Activated CD4-positive, alpha-beta T cell treated with anti-CD3 and anti-CD28 coated beads, Interleukin-2, amount 10 ng/mL, durations not matched to agents 24 days and 14 days (primary cell): ENCODE measurements around the gene XIST. TPM values are rescaled to one million over a fixed set of nuclear protein-coding genes. Genes with fewer than 3 reads are reported as not detected.
"Not testable (repeated sequence)": the region's sequence is repeated elsewhere in the genome, so short reads cannot be mapped to it uniquely, and the experiment has no call there.

ENCODE experiments used
- DNase-seq: peaks from one replicate; pipeline ENCODE4 v3.0.0; 2022
- H3K27ac Mint-ChIP-seq: one replicate; pipeline ENCODE4 v1.8.0; 2022; ENCODE audit warnings: mild to moderate bottlenecking, mixed read lengths
- H3K27me3 Mint-ChIP-seq: one replicate; pipeline ENCODE4 v1.8.0; 2022; ENCODE audit warnings: mixed read lengths
- H3K36me3 Mint-ChIP-seq: one replicate; pipeline ENCODE4 v1.8.0; 2022; ENCODE audit warnings: low read depth, mild to moderate bottlenecking, mixed read lengths
- H3K4me1 Mint-ChIP-seq: one replicate; pipeline ENCODE4 v1.8.0; 2021; ENCODE audit warnings: mixed read lengths
- H3K4me3 Mint-ChIP-seq: one replicate; pipeline ENCODE4 v1.8.0; 2022; ENCODE audit warnings: mild to moderate bottlenecking, moderate library complexity, mixed read lengths
- H3K9me3 Mint-ChIP-seq: one replicate; pipeline ENCODE4 v1.8.0; 2021; ENCODE audit warnings: mixed read lengths
- intact Hi-C: fragments of 100-400 bp; cut with micrococcal nuclease; formaldehyde crosslinking; loops from one replicate; pipeline ENCODE4 v1.15.1; 2023
- total RNA-seq: library from RNA; stranded (reverse); gene quantifications from 2 replicates; pipeline ENCODE4 v1.2.3, GENCODE V29; 2022

XIST gene
- total RNA-seq, 1 donor from 2014 or later, result not detected

DNA sequence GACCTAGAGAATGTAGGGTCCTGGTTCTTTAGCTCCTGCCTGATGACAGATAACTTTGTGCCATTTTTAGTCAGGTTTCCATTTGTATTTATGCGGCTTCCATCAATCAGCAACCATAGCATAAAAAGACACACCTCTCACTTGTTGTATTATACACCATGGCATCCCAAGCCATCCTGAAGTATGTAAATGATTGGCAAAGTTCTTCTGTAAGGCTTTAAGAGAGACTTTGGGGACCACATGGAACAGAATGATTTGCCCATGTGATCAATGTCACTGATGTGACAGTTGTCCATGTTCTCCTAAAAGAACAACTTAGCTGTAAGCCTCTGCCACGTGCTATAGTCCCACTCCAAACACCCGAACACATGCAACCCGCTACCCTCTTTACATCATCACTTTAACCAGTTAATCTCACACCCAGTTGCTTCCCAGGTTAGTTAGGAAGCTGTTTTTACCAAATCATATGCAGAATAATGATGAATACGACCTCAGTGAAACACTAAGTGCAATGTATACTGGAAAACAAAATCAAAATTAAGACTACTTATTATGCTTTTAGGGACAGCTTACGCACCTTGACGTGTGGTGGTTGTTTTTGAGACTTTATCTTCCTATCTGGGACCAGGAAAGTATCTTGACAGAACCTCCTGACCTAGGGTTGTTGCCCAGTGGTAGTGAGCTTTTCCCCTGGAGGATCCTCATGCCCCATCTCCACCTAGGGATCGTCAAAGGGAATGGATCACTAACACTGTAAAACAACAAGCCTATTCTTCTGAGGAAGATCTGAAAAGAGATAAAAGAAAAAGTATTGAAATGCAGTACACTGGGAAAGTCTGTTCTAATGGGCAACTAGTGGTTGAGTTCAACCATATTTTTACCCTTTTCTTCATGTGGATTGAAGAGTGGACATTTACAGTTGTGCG lies 21.8 kb downstream of the XIST start:
- Mint-ChIP-seq H3K27me3 (no peaks in the 10 kb centered on the region), H3K36me3 (no peaks in the 10 kb centered on the region), H3K4me3 (no peak overlapping the region), H3K9me3 (no peaks in the 10 kb centered on the region), H3K27ac (peak overlapping the region; percentile 43), H3K4me1 (no peaks in the 10 kb centered on the region)
- DNase-seq, result no peak
- intact Hi-C loops, result no loop called here

DNA sequence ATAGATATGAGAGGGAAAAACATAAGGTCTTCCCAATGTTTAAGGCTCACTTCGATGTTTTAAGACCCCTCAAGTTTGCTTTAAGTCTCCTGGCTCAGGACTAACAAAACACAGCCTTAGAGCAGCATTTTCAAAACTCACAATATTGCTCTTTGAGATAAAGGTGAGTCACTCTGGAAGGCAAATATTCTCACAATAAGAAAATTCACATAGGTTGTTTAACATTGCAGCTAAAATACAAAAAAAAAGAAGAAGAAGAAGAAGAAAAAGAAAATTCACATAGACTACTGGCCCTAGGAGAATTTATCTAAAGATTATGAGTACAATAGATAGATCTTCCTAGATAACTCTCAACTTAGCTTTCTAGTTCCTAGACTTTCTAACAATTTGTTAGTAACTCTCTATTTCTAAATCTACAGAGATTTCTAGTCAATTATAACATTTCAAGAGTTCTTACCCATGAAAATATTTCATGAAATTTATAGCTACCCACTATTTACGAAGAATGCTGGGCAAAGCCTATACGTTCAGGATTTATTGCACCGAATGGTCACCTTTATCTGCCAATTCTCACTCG lies 22.5 kb downstream of the XIST start:
- intact Hi-C loops, result no loop called here
- no peaks in the 10 kb centered on the region for H3K27me3 Mint-ChIP-seq
- no peak overlapping the region for H3K27ac Mint-ChIP-seq
- no peaks in the 10 kb centered on the region for H3K36me3 Mint-ChIP-seq
- H3K9me3 Mint-ChIP-seq, result no peaks in the 10 kb centered on the region
- no peak overlapping the region for H3K4me3 Mint-ChIP-seq
- no peaks in the 10 kb centered on the region for H3K4me1 Mint-ChIP-seq
- no peak for DNase-seq

DNA sequence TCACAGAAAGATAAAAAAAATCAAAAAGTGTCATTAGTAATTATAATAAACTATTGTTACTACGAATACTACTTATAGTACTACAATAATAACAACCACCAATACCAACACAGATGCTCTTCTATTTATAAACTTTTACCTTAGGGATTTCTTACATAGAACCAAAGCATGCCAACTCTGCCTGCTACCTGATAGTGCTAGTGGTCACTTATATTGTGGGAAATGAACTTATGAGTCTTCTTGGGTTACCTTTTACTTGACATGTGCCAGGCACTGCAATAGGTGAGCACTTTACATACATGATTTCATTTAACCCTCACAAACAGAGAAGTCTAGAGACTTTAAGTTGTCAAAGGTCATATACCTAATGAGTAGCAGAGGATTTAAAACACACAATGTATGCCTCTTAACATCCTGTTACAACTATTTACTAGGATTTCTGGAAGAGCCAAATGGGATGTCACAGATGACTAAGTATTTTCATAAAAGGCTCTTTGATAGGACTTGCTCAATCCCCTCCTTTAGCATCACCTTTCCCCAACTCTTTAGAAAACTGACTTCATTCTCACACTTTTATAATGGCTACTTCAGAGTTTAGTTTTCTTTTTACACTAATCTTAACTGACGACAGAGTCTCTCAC lies 24.3 kb downstream of the XIST start:
- DNase-seq, result no peak
- intact Hi-C loops, result no loop called here
- H3K4me1 Mint-ChIP-seq, result no peaks in the 10 kb centered on the region
- no peak overlapping the region for H3K4me3 Mint-ChIP-seq
- no peak overlapping the region for H3K27ac Mint-ChIP-seq
- H3K36me3 Mint-ChIP-seq, result no peaks in the 10 kb centered on the region
- no peaks in the 10 kb centered on the region for H3K9me3 Mint-ChIP-seq
- no peaks in the 10 kb centered on the region for H3K27me3 Mint-ChIP-seq

DNA sequence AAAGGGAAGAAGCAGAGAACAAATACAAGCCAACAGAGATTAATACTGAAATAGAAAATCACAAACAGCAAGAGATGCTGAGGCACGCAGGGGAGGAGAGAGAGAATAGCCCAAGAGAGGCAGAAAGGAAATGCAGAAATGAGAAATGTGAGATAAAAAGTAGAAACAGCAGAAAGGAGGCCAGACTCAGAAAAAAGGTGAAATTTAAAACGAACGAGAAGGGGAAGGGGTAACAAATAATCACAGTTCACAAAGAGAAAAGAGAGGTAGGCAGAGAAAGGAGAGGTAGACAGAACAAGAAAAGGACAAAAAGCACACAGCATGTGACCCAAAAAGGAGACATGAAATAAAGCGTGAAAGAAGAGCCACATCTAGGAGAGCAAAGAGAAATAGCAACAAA lies 25.1 kb downstream of the XIST start:
- Mint-ChIP-seq H3K27ac (no peak overlapping the region), H3K9me3 (no peaks in the 10 kb centered on the region), H3K27me3 (no peaks in the 10 kb centered on the region), H3K36me3 (no peaks in the 10 kb centered on the region), H3K4me3 (no peak overlapping the region), H3K4me1 (no peaks in the 10 kb centered on the region)
- intact Hi-C loops, result no loop called here
- DNase-seq, result no peak

DNA sequence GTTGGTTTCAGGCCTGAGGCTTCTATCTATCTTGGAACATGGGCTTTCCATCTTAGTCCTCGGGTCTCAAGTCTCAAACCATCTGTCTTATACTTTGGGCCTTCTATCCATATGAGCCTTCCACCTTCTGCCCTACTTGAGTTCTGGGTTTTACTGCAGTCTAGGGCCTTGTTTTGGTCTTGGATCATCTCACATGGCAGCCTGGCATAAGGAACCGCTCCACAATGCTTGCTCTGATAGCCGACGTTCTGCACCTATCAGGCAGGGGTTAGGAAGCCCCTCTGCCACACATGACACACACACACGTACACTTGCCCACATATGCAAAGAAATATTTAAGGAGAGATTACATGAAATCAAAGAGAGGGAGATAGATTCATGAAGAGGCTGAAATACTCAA lies 25.5 kb downstream of the XIST start:
- intact Hi-C loops, result no loop called here
- DNase-seq, result no peak
- H3K4me1 Mint-ChIP-seq, result no peaks in the 10 kb centered on the region
- H3K4me3 Mint-ChIP-seq, result no peak overlapping the region
- no peaks in the 10 kb centered on the region for H3K9me3 Mint-ChIP-seq
- no peaks in the 10 kb centered on the region for H3K27me3 Mint-ChIP-seq
- no peak overlapping the region for H3K27ac Mint-ChIP-seq
- H3K36me3 Mint-ChIP-seq, result no peaks in the 10 kb centered on the region

DNA sequence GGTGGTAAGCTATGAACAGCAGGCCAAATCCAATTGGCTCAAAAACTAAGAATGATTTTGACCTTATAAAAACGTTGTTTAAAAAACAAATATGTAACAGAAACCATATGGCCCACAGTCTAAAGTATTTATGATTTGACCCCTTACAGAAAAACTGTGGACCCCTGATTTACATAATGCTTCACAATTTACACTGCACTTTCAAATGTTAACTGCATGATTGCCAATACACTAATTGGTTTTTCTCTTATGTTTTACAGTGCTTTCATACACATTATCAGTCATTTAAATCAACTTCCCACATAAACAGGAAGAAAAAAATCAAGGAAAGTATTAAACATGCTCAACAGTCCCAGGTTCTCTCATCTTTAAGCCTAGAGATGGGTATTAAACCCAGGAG lies 26.9 kb downstream of the XIST start:
- no peaks in the 10 kb centered on the region for H3K27me3 Mint-ChIP-seq
- intact Hi-C loops, result no loop called here

DNA sequence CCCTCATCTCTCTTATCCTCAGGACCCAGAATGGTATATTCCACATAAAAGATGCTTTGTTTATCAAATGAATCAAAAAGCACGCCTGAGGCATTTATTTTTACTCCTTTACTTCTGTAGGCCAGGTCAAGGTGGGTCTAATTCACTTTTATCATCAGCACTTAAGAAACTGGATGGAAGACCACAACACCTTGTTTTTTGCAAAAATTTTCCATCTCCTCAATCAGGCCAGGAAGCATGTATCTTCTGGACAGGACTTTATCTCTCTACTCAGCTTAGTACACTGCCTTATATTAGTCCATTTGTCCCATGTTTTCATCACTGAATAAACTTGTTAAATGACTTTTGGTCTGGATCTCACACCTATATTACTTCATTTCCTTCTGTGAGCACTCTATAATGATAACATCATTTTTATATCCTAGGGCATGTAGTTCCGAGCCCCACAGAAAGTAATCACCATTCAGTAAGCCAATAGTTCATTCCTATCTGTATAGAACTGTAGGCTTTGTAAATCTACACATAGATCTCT lies 29.0 kb downstream of the XIST start:
- intact Hi-C loops, result no loop called here
- Mint-ChIP-seq H3K27me3 (no peaks in the 10 kb centered on the region), H3K4me1 (no peaks in the 10 kb centered on the region), H3K4me3 (no peak overlapping the region), H3K27ac (no peak overlapping the region), H3K36me3 (no peaks in the 10 kb centered on the region), H3K9me3 (no peaks in the 10 kb centered on the region)
- DNase-seq, result no peak

More for the DNA sequence above, 26.9 kb downstream of the XIST start:
- no peak overlapping the region for H3K4me3 Mint-ChIP-seq
- no peaks in the 10 kb centered on the region for H3K9me3 Mint-ChIP-seq
- no peaks in the 10 kb centered on the region for H3K36me3 Mint-ChIP-seq
- no peak for DNase-seq
- H3K4me1 Mint-ChIP-seq, result no peaks in the 10 kb centered on the region
- H3K27ac Mint-ChIP-seq, result no peak overlapping the region

DNA sequence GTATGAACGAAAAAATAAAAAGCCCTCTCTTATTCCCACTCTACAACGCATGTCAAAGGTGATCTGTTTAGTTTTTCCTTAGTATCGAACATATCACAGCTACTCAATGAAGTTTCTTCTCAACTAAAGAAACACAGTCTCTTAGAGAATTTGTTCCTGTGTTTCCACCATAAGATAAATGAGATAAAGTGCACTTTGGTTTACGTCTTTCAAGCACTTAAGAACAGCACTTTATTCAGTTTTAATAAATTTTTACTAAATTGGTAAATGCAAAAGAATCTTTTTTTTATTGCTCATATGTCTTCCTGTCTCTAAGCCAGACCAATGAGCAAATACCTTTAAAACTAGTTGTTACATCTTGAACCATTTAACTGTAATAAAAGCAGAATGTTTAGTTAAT lies 29.7 kb downstream of the XIST start:
- H3K4me3 Mint-ChIP-seq, result no peak overlapping the region
- intact Hi-C loops, result no loop called here
- no peaks in the 10 kb centered on the region for H3K4me1 Mint-ChIP-seq
- H3K36me3 Mint-ChIP-seq, result no peaks in the 10 kb centered on the region
- H3K27ac Mint-ChIP-seq, result no peak overlapping the region
- no peaks in the 10 kb centered on the region for H3K9me3 Mint-ChIP-seq
- no peak for DNase-seq
- no peaks in the 10 kb centered on the region for H3K27me3 Mint-ChIP-seq

DNA sequence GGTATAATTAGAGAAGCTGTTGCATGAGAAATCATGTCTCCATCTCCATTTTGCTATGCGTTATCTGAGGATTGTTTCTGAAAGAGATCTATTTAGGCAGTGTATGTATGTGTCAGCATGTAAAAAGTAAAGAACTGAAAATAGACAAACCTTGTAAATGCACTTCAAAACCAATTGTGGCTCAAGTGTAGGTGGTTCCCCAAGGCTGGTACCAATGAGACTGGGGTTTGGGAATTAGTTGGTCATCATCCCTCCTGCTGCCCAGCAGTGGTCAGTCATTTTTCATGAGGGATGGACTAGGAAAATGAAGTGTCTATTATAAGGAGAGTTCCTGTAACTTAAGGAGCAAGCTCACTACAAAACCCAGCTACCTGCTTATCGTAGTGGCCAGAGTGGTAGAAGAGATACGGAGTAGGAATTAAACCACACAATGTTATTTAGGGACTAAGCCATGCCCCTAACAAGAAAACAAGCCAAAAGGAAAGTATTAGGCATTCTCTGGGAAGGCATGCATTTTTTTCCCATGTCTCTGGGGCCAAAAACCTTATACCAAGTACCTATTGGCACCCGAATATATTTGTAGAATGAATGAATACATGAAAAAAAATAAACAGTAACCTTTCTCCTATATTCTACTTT lies 30.5 kb downstream of the XIST start:
- intact Hi-C loops, result no loop called here
- no peak for DNase-seq
- Mint-ChIP-seq H3K27ac (no peak overlapping the region), H3K4me3 (no peak overlapping the region), H3K36me3 (no peaks in the 10 kb centered on the region), H3K27me3 (no peaks in the 10 kb centered on the region), H3K9me3 (no peaks in the 10 kb centered on the region), H3K4me1 (no peaks in the 10 kb centered on the region)

DNA sequence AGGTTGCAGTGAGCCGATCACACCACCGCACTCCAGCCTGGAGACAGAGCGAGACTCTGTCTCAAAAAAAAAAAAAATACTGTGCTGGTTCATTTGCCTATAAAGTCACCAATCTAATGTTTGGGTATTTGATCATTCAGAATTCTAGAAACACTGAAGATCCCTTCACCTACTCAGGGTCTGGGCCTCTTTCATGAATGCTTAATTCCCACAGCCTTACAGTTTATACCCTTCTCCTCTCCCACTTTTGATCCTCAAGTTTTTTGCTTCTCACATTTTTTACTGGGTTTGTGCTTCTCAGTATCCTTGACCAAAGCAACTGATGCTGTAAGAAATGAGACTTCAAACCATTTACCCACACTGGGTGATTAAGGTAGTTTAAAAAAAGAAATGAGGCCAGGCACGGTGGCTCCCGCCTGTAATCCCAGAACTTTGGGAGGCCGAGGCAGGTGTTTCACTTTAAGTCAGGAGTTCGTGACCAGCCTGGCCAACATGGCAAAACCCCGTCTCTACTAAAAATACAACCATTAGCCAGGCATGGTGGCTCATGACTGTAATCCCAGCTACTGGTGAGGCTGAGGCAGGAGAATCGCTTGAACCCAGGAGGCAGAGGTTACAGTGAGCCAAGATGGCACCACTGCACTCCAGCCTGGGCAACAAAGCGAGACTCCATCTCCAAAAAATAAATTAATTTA lies 32.5 kb downstream of the XIST start:
- H3K4me1 Mint-ChIP-seq, H3K9me3 Mint-ChIP-seq, H3K36me3 Mint-ChIP-seq, DNase-seq, H3K27me3 Mint-ChIP-seq, intact Hi-C loops, H3K4me3 Mint-ChIP-seq, H3K27ac Mint-ChIP-seq: not testable (repeated sequence)

DNA sequence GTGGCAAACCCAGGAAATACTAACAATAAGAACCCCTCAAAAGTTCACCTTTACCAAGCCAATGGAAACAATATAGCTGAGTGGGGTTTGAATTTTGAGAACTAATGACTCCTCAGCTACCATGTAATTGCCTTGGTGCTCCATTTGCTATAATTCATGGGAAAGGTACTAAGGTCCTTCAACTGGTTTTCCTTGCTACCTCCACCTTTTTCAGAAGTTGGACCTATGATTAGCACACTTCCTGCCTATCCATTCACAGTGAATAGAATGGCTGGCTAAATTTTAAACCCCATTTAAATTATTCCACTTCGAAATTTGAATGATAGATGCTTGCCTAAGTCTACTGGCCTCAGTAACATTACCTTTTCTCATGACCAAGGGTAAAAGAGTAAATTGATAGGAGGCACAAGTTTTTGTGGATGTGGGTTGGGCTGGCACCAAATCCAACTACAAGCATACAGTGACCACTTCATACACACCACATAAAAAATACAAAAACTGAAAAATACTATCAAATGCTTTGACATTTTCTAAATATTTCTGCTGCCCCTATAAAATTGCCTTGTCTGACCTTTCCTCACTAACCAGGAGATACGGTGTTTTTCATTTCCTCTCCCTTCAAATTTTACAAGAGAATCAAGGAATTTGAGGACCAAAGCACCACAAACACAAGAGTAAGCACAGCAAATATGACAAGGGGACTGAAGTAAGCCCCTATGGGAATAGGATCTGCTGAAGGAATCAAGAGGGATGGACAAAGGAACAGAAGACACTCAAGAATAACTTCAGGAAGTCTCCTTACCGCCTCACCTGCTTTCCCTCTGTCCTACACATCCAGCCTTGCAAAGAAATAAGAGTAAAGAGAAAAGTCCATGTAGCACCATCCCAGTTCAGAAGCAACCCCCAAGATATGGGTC lies 34.1 kb downstream of the XIST start:
- H3K36me3 Mint-ChIP-seq, result no peaks in the 10 kb centered on the region
- no peak overlapping the region for H3K27ac Mint-ChIP-seq
- H3K4me1 Mint-ChIP-seq, result no peaks in the 10 kb centered on the region
- intact Hi-C loops, result no loop called here
- DNase-seq, result no peak
- no peaks in the 10 kb centered on the region for H3K27me3 Mint-ChIP-seq
- no peak overlapping the region for H3K4me3 Mint-ChIP-seq
- H3K9me3 Mint-ChIP-seq, result no peaks in the 10 kb centered on the region

DNA sequence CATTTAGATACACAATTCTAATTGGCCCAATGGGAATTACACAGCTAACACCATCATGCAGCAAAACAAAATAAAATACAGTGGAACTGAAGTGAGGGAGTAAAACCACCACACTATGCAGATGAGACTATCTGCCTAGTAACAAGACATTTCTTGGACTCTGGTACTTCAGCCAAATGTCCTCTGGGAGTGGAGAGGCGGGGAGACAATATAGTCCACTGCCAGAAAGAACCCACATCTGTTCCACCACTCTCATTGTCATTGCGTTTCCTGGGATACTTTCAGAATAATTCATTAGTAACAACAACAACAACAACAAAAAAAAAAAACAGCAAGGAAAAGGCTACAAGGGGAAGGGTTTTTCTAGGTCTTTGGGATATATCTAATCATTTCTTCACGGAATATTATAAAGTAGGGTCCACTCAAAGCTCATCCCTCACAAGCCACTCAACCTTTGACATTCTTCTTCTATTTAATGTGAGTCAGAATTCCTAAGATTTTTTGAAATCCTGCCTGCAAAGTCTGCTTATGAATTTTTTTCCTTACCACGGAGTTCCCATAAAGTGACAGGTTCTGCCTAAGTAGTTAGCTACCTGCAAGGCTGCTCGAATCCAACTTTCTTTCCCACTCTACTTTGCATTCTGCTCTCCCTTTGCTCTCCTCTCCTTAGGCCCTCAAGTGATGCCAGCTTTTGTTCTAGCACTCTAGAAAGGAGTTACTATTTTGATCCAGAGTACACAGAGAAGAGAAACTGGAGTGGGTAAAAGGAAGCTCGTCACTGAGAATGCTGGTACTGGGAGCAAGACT lies 34.9 kb downstream of the XIST start:
- intact Hi-C loops, result no loop called here
- no peak overlapping the region for H3K4me3 Mint-ChIP-seq

More for the DNA sequence above, 34.9 kb downstream of the XIST start:
- Mint-ChIP-seq H3K27ac (no peak overlapping the region), H3K36me3 (no peaks in the 10 kb centered on the region), H3K9me3 (no peaks in the 10 kb centered on the region), H3K4me1 (no peaks in the 10 kb centered on the region), H3K27me3 (no peaks in the 10 kb centered on the region)
- DNase-seq, result no peak
